ENCODE data around the gene ACTG1. TPM values are rescaled to one million over a fixed set of nuclear protein-coding genes. Genes with fewer than 3 reads are reported as not detected.

The ACTG1 gene
- total RNA-seq, 2 donors from 2014 or later, result 4,489 to 4,790 TPM

DNA sequence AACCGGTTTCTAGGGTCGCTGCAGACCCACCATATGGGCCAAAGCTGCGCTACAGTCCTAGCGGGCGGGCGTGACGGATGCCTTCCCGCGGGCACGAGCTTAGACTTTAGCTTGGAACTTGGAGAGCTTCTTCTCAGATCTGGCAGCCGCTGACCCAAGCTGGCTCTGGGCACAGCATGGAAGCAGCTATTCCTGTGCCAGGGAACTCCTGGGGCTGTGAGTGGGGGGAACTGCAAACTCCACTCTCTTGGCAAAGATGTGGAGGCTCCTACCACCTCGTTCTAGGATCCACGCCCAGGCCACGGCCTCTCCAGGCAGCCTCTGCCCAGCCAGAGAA, 30.7 kb upstream of the ACTG1 start:
- TF ChIP-seq, protein P1, sequence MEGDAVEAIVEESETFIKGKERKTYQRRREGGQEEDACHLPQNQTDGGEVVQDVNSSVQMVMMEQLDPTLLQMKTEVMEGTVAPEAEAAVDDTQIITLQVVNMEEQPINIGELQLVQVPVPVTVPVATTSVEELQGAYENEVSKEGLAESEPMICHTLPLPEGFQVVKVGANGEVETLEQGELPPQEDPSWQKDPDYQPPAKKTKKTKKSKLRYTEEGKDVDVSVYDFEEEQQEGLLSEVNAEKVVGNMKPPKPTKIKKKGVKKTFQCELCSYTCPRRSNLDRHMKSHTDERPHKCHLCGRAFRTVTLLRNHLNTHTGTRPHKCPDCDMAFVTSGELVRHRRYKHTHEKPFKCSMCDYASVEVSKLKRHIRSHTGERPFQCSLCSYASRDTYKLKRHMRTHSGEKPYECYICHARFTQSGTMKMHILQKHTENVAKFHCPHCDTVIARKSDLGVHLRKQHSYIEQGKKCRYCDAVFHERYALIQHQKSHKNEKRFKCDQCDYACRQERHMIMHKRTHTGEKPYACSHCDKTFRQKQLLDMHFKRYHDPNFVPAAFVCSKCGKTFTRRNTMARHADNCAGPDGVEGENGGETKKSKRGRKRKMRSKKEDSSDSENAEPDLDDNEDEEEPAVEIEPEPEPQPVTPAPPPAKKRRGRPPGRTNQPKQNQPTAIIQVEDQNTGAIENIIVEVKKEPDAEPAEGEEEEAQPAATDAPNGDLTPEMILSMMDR (IDR thresholded peaks at IDR 0.05), result no peak
- Histone ChIP-seq H3K27me3 (no peaks in the 10 kb centered on the region), H3K9me3 (no peaks in the 10 kb centered on the region), H3K27ac (no peak overlapping the region), H3K9ac (ENCODE audit: low read depth in 2 of 2, low read length in 2 of 2) (no peak overlapping the region), H3K4me3 (no peak overlapping the region), H3K4me1 (no peaks in the 10 kb centered on the region), H3K36me3 (peaks cover 8% of the 10 kb centered on the region)
- intact Hi-C loops (cut with DNase I), result no loop called here
- DNase-seq, result no peak

GRCh38 chr17:81542431-81543338, 30.1 kb upstream of the ACTG1 start:
- no peak for DNase-seq

DNA sequence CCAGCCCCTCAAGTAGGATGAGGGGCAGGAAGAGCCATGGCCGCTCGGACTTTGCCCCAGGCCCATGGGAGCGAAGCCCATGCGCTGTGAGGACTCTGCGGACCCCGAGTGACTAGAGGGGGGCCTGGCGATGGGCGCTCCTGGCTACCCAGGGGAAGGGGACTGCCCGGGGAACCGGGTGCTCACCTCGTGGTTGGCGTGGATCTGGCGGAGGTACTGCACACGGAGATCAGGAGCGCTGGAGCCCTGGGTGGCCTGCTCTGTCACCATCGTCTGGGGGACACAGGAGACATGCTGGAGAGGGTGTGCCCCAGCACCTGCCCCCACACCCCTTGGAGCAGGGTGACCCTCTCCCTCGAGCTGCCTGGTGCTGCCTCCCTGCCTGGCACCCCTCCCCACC, 28.5 kb upstream of the ACTG1 start:
- no peak for DNase-seq
- Histone ChIP-seq H3K27ac (no peak overlapping the region), H3K36me3 (no peaks in the 10 kb centered on the region), H3K9me3 (no peaks in the 10 kb centered on the region), H3K27me3 (peaks cover 15% of the 10 kb centered on the region), H3K9ac (ENCODE audit: low read depth in 2 of 2, low read length in 2 of 2) (no peak overlapping the region), H3K4me3 (no peak overlapping the region), H3K4me1 (peaks cover 13% of the 10 kb centered on the region)
- intact Hi-C loops (cut with DNase I), result no loop called here
- TF ChIP-seq, protein P1 (IDR thresholded peaks at IDR 0.05), result no peak

More at GRCh38 chr17:81542431-81543338, 30.1 kb upstream of the ACTG1 start:
- Histone ChIP-seq H3K4me3 (no peak overlapping the region), H3K9me3 (no peaks in the 10 kb centered on the region), H3K4me1 (no peaks in the 10 kb centered on the region), H3K9ac (ENCODE audit: low read depth in 2 of 2, low read length in 2 of 2) (no peak overlapping the region), H3K27ac (no peak overlapping the region), H3K27me3 (no peaks in the 10 kb centered on the region), H3K36me3 (peaks cover 8% of the 10 kb centered on the region)
- intact Hi-C loops (cut with DNase I), result no loop called here
- TF ChIP-seq, protein P1 (IDR thresholded peaks at IDR 0.05), result no peak

GRCh38 chr17:81540676-81541027, 28.1 kb upstream of the ACTG1 start:
- Histone ChIP-seq H3K4me3 (no peak overlapping the region), H3K36me3 (no peaks in the 10 kb centered on the region), H3K9me3 (no peaks in the 10 kb centered on the region), H3K27me3 (peaks cover 18% of the 10 kb centered on the region), H3K9ac (ENCODE audit: low read depth in 2 of 2, low read length in 2 of 2) (no peak overlapping the region), H3K4me1 (peaks cover 13% of the 10 kb centered on the region), H3K27ac (no peak overlapping the region)
- TF ChIP-seq, protein P1 (IDR thresholded peaks at IDR 0.05), result no peak
- intact Hi-C loops (cut with DNase I), result no loop called here
- DNase-seq, result no peak

DNA sequence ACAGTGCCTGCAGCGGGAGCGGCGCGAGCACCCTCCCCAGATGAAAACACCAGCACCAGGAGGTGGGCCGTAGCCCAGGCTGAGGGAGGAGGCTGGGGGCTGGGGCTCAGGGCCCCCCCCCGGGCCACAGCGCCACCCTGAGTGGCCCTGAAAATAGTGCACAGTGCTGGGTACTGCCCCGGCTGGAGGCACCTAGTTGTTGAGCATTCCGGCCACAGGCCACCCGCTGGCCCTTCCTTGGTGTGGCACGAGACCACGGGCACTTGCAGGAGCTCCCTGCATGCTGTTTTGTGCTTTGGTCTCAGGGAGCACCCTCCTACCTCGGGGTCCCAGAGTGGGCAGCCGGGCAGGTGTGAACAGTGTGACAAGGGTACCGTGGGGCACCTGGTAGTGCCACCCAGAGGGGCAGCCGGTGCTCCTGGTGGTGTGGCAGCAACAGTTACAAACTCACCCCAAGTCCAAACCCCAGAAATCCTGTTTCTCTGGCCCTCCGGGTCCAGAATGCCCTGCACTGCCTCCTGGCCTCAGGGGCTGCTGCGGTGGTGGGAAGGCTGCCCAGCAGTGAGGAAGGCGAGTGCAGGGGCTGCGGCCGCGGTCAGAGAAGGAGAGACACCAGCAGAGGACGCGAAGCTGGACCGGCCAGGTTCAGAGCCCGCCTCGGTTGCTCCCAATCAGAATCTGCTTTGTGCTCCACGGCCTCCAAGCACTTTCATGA, 27.5 kb upstream of the ACTG1 start:
- Histone ChIP-seq H3K27me3 (peaks cover 18% of the 10 kb centered on the region), H3K27ac (no peak overlapping the region), H3K36me3 (no peaks in the 10 kb centered on the region), H3K9ac (ENCODE audit: low read depth in 2 of 2, low read length in 2 of 2) (no peak overlapping the region), H3K9me3 (no peaks in the 10 kb centered on the region), H3K4me3 (no peak overlapping the region), H3K4me1 (peaks cover 13% of the 10 kb centered on the region)
- no peak for DNase-seq
- TF ChIP-seq, protein P1 (IDR thresholded peaks at IDR 0.05), result no peak
- intact Hi-C loops (cut with DNase I), result no loop called here

Measured in colonic mucosa (tissue), 4 donors.